Stimulated activated CD4-positive, alpha-beta T cell treated with anti-CD3 and anti-CD28 coated beads, Interleukin-2, amount 100 ng/mL, for 24 hours (primary cell): ENCODE results near the gene RAB40C.

Experiments
- DNase-seq, 2 donors: peaks; one replicate each; pipeline ENCODE4 v3.0.0-alpha.2; 2020

The RAB40C gene

DNA sequence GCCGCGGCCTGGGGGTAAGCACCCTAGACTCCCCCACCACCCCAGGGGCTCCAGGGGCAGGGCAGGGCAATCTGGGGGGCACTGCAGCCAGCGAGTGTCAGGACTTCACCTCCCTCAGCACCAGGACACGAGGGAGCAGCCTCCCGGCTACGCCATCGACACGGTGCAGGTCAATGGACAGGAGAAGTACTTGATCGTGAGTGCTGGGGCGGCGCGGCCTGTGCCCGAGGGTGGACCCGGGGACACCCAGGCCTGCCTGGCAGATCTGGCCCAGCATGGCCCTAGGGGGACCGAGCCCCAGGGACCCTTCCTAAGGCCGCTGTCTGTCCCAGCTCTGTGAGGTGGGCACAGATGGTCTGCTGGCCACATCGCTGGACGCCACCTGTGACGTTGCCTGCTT lies 82.5 kb downstream of the RAB40C start:
- DNase-seq, result no peak

GRCh38 chr16:672851-673250 lies 83.0 kb downstream of the RAB40C start:
- no peak for DNase-seq

DNA sequence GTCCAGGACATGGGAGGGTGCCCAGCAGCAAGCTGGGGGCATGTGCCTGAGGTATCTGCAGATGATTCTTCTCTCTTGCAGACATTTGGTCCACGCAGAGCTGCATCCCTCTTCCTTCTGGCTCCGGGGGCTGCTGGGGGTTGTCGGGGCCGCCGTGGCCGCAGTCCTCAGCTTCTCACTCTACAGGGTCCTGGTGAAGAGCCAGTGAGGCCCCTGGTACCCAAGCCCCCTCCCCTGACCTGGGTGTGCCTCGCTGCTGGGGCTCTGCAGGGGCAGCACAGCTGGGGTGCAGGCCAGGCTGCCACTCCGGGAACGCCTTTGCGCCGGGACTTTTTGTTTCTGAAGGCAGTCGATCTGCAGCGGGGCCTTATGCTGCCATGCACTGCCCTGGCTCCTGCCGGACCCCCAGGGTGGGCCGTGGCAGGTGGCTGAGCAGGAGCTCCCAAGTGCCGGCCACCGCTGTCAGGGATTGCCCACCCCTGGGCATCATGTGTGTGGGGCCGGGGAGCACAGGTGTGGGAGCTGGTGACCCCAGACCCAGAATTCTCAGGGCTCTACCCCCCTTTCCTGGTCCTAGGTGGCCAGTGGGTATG lies 83.6 kb downstream of the RAB40C start:
- DNase-seq, result no peak

DNA sequence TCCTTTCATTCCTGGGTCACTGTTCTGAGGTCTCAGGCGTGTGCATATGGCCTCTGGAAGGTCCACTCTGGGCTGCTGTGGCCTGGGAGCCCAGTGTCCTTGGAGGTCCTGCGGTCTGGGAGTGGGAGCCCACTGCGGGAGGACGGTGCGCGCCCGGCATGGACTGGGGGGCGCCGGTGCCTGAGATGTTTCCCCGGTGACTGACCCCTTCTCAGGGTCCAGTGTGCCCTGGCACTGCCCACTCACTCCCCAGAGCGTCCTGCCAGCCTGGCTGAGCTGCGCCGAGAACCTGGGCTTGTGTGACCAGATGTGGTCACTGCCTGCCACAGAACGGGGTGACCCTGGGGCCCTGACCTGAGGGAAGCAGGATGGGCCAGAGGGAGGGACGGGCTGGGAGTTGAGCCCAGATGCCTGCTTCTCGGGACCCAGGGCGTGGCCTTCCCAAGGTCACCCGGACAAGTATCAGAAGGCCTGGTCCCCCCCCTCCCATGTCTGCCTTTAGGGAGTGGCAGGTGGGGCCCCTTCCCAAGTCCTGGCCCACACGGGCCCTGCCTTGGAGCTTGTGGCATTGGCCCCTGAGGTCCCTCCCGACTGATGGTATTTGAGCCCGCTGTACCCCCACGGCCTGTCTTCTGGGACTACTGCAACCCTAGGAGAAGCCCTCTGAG lies 84.5 kb downstream of the RAB40C start:
- no peak for DNase-seq

DNA sequence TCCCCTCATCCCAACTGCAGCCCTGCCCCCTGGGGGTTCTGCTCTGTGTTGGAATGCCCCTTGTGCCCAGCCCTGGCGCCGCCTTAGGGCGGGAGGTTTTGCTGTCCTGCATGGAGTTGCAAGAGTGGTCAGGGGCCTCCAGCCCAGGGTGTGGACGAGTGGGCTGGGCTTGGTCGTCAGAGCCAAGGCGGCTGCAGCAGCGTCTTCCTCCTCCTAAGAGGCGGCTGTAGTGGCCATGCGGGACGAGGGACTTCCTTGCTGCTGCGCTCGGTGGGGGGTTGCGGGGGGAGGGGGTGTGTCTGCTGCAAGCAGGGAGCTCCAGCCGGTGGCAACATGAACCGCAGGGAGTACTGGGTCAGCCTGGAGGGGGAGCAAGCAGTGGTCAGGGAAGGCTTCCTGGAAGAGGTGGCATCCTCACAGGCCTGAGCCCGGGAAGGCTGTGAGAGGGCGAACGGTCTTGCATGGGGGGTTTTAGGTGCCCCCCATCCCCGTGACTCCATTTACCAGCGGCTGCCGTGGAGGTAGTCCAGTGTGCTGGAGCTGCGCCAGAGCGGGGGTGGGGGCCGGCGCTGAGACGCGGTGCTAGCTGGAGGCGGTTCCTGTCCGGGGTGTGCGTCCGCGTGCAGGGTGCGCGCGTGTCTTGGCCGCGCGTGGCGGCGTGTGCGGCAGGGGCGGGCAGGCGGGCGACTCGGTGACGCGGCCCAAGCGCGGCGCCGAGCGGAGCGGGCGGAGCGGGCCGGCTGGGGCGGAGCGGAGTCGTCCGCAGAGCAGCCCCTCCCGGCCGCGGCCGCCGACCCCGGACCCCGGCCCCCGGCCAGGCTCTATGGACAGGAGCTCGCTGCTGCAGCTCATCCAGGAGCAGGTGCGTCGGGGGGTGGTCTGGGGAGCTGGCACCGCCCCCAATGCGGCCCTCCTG lies 85.4 kb downstream of the RAB40C start, which contains the start of gene RHBDL1:
Gene RHBDL1 (plus strand): TSS at position 704 of the 916 bp plus-strand sequence. CDS start 120 bp downstream, at position 824.
- no peak for DNase-seq

- no peak for DNase-seq
Observed at GRCh38 chr16:675884-676564, 86.2 kb downstream of the RAB40C start.

DNA sequence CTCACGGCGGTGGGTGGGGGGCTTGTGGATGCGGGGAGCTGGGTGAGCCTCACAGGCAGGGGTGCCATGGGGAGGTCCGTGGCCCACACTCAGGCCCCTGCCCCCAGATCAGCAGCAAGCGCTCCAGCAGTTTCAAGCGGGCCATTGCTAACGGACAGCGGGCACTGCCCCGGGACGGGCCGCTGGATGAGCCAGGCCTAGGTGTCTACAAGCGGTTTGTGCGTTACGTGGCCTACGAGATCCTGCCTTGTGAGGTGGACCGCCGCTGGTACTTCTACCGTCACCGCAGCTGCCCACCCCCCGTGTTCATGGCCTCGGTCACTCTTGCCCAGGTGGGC lies 86.7 kb downstream of the RAB40C start:
- DNase-seq, result no peak

- DNase-seq, result no peak
Observed at GRCh38 chr16:676913-677312, 87.0 kb downstream of the RAB40C start.

- no peak for DNase-seq
Observed at GRCh38 chr16:677316-678190, 87.7 kb downstream of the RAB40C start.

DNA sequence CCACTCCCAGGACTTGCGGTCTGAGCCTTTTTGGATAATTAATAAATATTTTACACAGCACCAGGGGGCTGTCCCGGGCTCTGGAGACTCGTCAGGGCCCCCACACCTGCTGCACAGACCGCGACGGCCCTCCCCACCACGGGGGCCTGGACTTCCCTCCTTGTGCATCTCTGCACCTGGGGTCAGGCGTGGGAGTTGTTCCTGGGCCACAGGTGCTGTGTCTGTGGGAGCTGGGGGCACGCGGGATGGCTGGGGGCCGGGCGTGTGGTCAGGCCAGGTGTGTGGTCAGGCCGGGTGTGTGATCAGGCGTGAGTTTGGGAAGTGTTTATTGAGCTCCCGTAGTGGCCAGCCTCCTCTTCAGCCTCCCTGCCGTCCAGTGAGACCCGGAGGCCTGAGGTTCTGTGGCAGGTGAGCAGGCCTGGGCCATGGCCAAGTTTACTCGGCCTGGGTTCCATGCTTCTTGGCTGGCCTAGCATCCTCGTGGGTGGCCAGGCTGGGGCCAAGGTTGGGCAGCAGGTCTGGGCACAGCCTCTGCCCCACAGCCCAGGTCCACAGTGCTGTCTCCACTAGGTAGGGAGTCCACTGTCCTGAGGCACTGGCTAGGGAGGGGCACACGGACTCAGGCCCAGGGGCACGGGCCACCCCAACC lies 88.5 kb downstream of the RAB40C start:
- no peak for DNase-seq
